ENCODE measurements around the gene WASF2.

GRCh38 chr1:27413004-27413403 lies 77.0 kb downstream of the WASF2 start:
- TF ChIP-seq POLR2A (IDR thresholded peaks at IDR 0.05; ENCODE audit: low read depth, low read length) (no peak), TAF1 (IDR thresholded peaks at IDR 0.05; ENCODE audit: low read depth, low read length) (no peak), SPI1 (IDR thresholded peaks at IDR 0.05; ENCODE audit: low read depth, low read length) (no peak), POLR2AphosphoS5 (IDR thresholded peaks at IDR 0.05; ENCODE audit: low read depth, low read length) (no peak), PAX5 (IDR thresholded peaks at IDR 0.05; ENCODE audit: insufficient read depth, low read length, severe bottlenecking) (no peak), POU2F2 (IDR thresholded peaks at IDR 0.05; ENCODE audit: low read depth, low read length) (no peak)

Data from GM12891 (cell line).